GM23248 (cell line): ENCODE measurements around the gene DCANP1. TPM values are rescaled to one million over a fixed set of nuclear protein-coding genes. Genes with fewer than 3 reads are reported as not detected.

Experiments
- DNase-seq: peaks from one replicate; pipeline ENCODE4 v3.0.0-alpha.2; 2015
- H2AFZ ChIP-seq: fragments of 200-600 bp; sonication (generic); 2 replicates; pipeline ENCODE4 v1.6.1; 2016; ENCODE audit warnings: antibody characterized with exemption
- H3F3A ChIP-seq: fragments of 200-600 bp; sonication (generic); 2 replicates; pipeline ENCODE4 v1.6.1; 2016; ENCODE audit warnings: mild to moderate bottlenecking, antibody characterized with exemption, mixed run types; ENCODE audit not compliant: insufficient read depth
- H3K27ac ChIP-seq: fragments of 200-600 bp; sonication (generic); 2 replicates; pipeline ENCODE4 v1.5.1; 2016; ENCODE audit warnings: mild to moderate bottlenecking
- H3K27me3 ChIP-seq: fragments of 200-600 bp; sonication (generic); replicated peaks from 2 replicates; pipeline ENCODE4 v1.6.1; 2016; ENCODE audit warnings: mild to moderate bottlenecking; ENCODE audit not compliant: insufficient read depth
- H3K36me3 ChIP-seq: fragments of 200-600 bp; sonication (generic); 2 replicates; pipeline ENCODE4 v1.6.1; 2016; ENCODE audit warnings: low read depth, mild to moderate bottlenecking
- H3K4me1 ChIP-seq: fragments of 200-600 bp; sonication (generic); 2 replicates; pipeline ENCODE4 v1.6.1; 2016; ENCODE audit warnings: mild to moderate bottlenecking; ENCODE audit not compliant: insufficient read depth
- H3K4me2 ChIP-seq: fragments of 200-600 bp; sonication (generic); one replicate; pipeline ENCODE4 v1.6.1; 2016; ENCODE audit warnings: mild to moderate bottlenecking; ENCODE audit not compliant: unreplicated experiment
- H3K4me3 ChIP-seq: fragments of 200-600 bp; sonication (generic); 2 replicates; pipeline ENCODE4 v1.5.1; 2016; ENCODE audit warnings: mild to moderate bottlenecking
- H3K79me2 ChIP-seq: fragments of 200-600 bp; sonication (generic); 2 replicates; pipeline ENCODE4 v1.6.1; 2016; ENCODE audit warnings: mild to moderate bottlenecking; ENCODE audit not compliant: insufficient read depth
- H3K9ac ChIP-seq: fragments of 200-600 bp; sonication (generic); 2 replicates; pipeline ENCODE4 v1.6.1; 2016; ENCODE audit warnings: mild to moderate bottlenecking
- H3K9me2 ChIP-seq: fragments of 200-600 bp; sonication (generic); 2 replicates; pipeline ENCODE4 v1.6.1; 2016; ENCODE audit warnings: mixed run types, mild to moderate bottlenecking, moderate library complexity; ENCODE audit not compliant: insufficient read depth
- H3K9me3 ChIP-seq: fragments of 200-600 bp; sonication (generic); one replicate; pipeline ENCODE4 v1.6.1; 2017; ENCODE audit warnings: low read depth
- H4K20me1 ChIP-seq: fragments of 200-600 bp; sonication (generic); 2 replicates; pipeline ENCODE4 v1.6.0; 2016; ENCODE audit not compliant: insufficient read depth
- EZH2 ChIP-seq: fragments of 200-600 bp; sonication (generic); IDR thresholded peaks from 2 replicates; pipeline ENCODE4 v1.6.1; 2018; ENCODE audit warnings: antibody characterized with exemption, mild to moderate bottlenecking; ENCODE audit not compliant: insufficient read depth, poor library complexity, severe bottlenecking
- EZH2phosphoT487 ChIP-seq: fragments of 200-600 bp; sonication (generic); IDR thresholded peaks from 2 replicates; pipeline ENCODE4 v1.6.1; 2018; ENCODE audit warnings: antibody characterized with exemption, moderate library complexity, mild to moderate bottlenecking, low read depth; ENCODE audit not compliant: insufficient read depth
- WGBS, 2 experiments: methylation state at CpG; one replicate each; pipeline ENCODE4 v1.1.6; 2015 to 2017; ENCODE audit warnings: low lambda C conversion rate in 2 of 2, low coverage in 1 of 2; ENCODE audit errors: missing lambda C conversion rate in 2 of 2; 5-methylcytosine and 5-hydroxymethylcytosine counted together
- in situ Hi-C: fragments of 300-500 bp; cut with MboI; formaldehyde crosslinking; loops from 2 replicates; pipeline ENCODE4 v1.15.0; 2020
- polyA plus RNA-seq: library from polyadenylated mRNA; unstranded; fragments of >200 nt; fragmentation: Nextera tagmentation; extraction: Ambion mirVana; gene quantifications from 2 replicates; pipeline ENCODE4 v1.2.1, GENCODE V29; 2016
- total RNA-seq: library from RNA; depleted of rRNA; stranded (reverse); fragments of >200 nt; shearing (Covaris generic); gene quantifications from 2 replicates; pipeline ENCODE4 v1.2.3, GENCODE V29; 2014

The DCANP1 gene
- total and polyA plus RNA-seq, 2 experiments from 2014 or later = not detected

- H3K4me1 ChIP-seq = peaks cover 12% of the 10 kb centered on the region; the same call in 1 of the 2 replicates
- no peak overlapping the region for H3K27ac ChIP-seq
- DNase-seq = no peak
- no peak overlapping the region for H3K9ac ChIP-seq
- in situ Hi-C loops = no loop called here
- TF ChIP-seq EZH2 (no peak), EZH2phosphoT487 (no peak)
- no peaks in the 10 kb centered on the region for H4K20me1 ChIP-seq
- no peak overlapping the region for H3K4me2 ChIP-seq
- H3K9me3 ChIP-seq = no peaks in the 10 kb centered on the region
- no peaks in the 10 kb centered on the region for H3K36me3 ChIP-seq
- no peak overlapping the region for H3K4me3 ChIP-seq
- H2AFZ ChIP-seq = no peak overlapping the region
- no peaks in the 10 kb centered on the region for H3K27me3 ChIP-seq
- no peaks in the 10 kb centered on the region for H3K9me2 ChIP-seq
- no peaks in the 10 kb centered on the region for H3F3A ChIP-seq
- H3K79me2 ChIP-seq = no peaks in the 10 kb centered on the region
- 76% methylated on average over 7 of the region's 7 CpGs for WGBS, 2 experiments
Observed at GRCh38 chr5:135436951-135437418, 10.2 kb downstream of the DCANP1 start.

- no peaks in the 10 kb centered on the region for H3K27me3 ChIP-seq
- WGBS, 2 experiments = 86 to 88% methylated on average over 9 of the region's 9 CpGs
- H4K20me1 ChIP-seq = no peaks in the 10 kb centered on the region
- H3K27ac ChIP-seq = no peak overlapping the region
- TF ChIP-seq EZH2 (no peak), EZH2phosphoT487 (no peak)
- no peaks in the 10 kb centered on the region for H3F3A ChIP-seq
- no peaks in the 10 kb centered on the region for H3K9me3 ChIP-seq
- no peak overlapping the region for H3K4me3 ChIP-seq
- no peak overlapping the region for H3K9ac ChIP-seq
- no peaks in the 10 kb centered on the region for H3K9me2 ChIP-seq
- H3K4me1 ChIP-seq = peaks cover 12% of the 10 kb centered on the region; the same call in 1 of the 2 replicates
- no peak for DNase-seq
- H3K79me2 ChIP-seq = no peaks in the 10 kb centered on the region
- in situ Hi-C loops = no loop called here
- no peaks in the 10 kb centered on the region for H3K36me3 ChIP-seq
- no peak overlapping the region for H3K4me2 ChIP-seq
- no peak overlapping the region for H2AFZ ChIP-seq
Observed at GRCh38 chr5:135435467-135436330, 11.4 kb downstream of the DCANP1 start.

DNA sequence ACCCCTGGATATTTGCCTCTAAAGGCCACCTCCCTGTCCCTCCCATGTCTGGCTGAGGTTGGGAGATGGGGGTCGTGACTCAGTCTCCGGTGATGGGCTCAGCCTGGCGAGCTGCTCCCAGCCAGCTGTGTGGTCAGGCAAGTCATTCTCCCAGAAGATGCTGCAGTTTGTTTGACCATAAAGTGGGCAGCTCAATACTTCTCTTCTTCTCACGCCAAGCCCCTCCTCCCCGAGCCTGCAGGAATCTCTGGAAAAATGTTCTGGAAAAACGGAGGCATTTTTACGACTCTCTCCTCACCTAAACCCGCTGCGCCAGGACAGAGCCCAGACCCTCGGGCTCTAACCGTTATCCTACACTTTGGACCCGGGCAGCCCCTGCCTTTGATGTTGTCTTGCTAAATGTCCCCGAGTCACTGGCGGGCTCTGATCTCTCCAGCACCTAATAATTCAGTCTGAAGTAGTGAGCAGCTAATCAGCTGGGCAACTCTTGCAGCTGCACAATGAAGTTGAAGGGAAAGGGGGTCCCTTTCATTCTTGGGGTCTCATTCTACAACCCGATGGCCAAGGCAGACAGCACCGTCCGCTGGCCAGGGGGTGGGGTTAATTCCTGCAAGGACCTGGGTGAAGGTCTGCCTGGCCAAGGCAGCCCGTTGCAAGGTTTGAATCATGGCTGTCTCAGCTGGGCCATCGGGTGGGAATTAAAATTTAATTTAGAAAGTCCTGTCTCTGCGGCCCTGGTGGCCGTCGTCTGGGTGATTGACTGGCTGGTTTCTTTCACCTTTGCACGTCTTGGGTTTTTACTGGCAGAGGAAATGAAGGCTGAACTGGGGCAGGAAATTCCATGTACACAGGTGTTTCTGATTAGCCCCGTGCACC lies 12.3 kb downstream of the DCANP1 start:
- WGBS, 2 experiments = 69 to 71% methylated on average over 24 of the region's 24 CpGs
- Histone ChIP-seq H3K27me3 (no peaks in the 10 kb centered on the region), H3K27ac (no peak overlapping the region), H3K36me3 (no peaks in the 10 kb centered on the region), H3K9me3 (no peaks in the 10 kb centered on the region), H3K4me2 (no peak overlapping the region), H3K9me2 (no peaks in the 10 kb centered on the region), H3K79me2 (no peaks in the 10 kb centered on the region), H3K9ac (no peak overlapping the region), H4K20me1 (no peaks in the 10 kb centered on the region), H3K4me1 (peaks cover 12% of the 10 kb centered on the region; the same call in 1 of the 2 replicates), H2AFZ (no peak overlapping the region), H3F3A (no peaks in the 10 kb centered on the region), H3K4me3 (no peak overlapping the region)
- peak; percentile 34 for DNase-seq
- in situ Hi-C loops = no loop called here
- no peak for TF ChIP-seq EZH2
- no peak for TF ChIP-seq EZH2phosphoT487

GRCh38 chr5:135433681-135434426 lies 13.3 kb downstream of the DCANP1 start:
- no peaks in the 10 kb centered on the region for H3K9me3 ChIP-seq
- in situ Hi-C loops = no loop called here
- no peak overlapping the region for H3K4me3 ChIP-seq
- WGBS, 2 experiments = 90 to 93% methylated on average over 12 of the region's 12 CpGs
- peaks cover 12% of the 10 kb centered on the region; the same call in 1 of the 2 replicates for H3K4me1 ChIP-seq
- no peaks in the 10 kb centered on the region for H3K36me3 ChIP-seq
- H3K27ac ChIP-seq = no peak overlapping the region
- TF ChIP-seq EZH2 = no peak
- no peak for TF ChIP-seq EZH2phosphoT487
- no peaks in the 10 kb centered on the region for H3F3A ChIP-seq
- no peaks in the 10 kb centered on the region for H3K27me3 ChIP-seq
- no peak overlapping the region for H2AFZ ChIP-seq
- peak; percentile 50 for DNase-seq
- no peaks in the 10 kb centered on the region for H3K79me2 ChIP-seq
- H3K9me2 ChIP-seq = no peaks in the 10 kb centered on the region
- H3K4me2 ChIP-seq = no peak overlapping the region
- H3K9ac ChIP-seq = no peak overlapping the region
- no peaks in the 10 kb centered on the region for H4K20me1 ChIP-seq
